ENCODE data around the gene GLI3.

- TF ChIP-seq, protein P1, sequence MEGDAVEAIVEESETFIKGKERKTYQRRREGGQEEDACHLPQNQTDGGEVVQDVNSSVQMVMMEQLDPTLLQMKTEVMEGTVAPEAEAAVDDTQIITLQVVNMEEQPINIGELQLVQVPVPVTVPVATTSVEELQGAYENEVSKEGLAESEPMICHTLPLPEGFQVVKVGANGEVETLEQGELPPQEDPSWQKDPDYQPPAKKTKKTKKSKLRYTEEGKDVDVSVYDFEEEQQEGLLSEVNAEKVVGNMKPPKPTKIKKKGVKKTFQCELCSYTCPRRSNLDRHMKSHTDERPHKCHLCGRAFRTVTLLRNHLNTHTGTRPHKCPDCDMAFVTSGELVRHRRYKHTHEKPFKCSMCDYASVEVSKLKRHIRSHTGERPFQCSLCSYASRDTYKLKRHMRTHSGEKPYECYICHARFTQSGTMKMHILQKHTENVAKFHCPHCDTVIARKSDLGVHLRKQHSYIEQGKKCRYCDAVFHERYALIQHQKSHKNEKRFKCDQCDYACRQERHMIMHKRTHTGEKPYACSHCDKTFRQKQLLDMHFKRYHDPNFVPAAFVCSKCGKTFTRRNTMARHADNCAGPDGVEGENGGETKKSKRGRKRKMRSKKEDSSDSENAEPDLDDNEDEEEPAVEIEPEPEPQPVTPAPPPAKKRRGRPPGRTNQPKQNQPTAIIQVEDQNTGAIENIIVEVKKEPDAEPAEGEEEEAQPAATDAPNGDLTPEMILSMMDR (IDR thresholded peaks at IDR 0.05; ENCODE audit: insufficient read depth, low read depth, low read length), result no peak
- TF ChIP-seq EZH2 (IDR thresholded peaks at IDR 0.05; ENCODE audit: insufficient read depth, low read length), result no peak
Measured at GRCh38 chr7:42103456-42103855, 133.6 kb downstream of the GLI3 start.
